Measurements from ENCODE around the gene TRAPPC1. TPM values are rescaled to one million over a fixed set of nuclear protein-coding genes. Genes with fewer than 3 reads are reported as not detected.

TRAPPC1 gene
- total and polyA plus RNA-seq, 8 donors = 20.2 to 148 (median 75.0) TPM

GRCh38 chr17:7940034-7940433, 8.3 kb upstream of the TRAPPC1 start:
- intact Hi-C loops (cut with DNase I; ENCODE audit: low total_unique reads) = no loop called here
- Histone ChIP-seq H3K27me3 (no peaks in the 10 kb centered on the region), H3K9me3 (no peaks in the 10 kb centered on the region), H3K4me3 (no peak overlapping the region), H3K4me1 (peaks cover 0 to 4% (median under 1%) of the 10 kb centered on the region in 4 donors), H3K27ac (no peak overlapping the region), H3K36me3 (peaks cover 57 to 95% (median 92%) of the 10 kb centered on the region in 4 donors)
- 86 to 98% (median 96%) methylated on average over 4 of the region's 4 CpGs for WGBS, 5 donors
- TF ChIP-seq EP300 (IDR thresholded peaks at IDR 0.05) (no peak), POLR2A (IDR thresholded peaks at IDR 0.05) (no peak), POLR2AphosphoS5 (IDR thresholded peaks at IDR 0.05) (no peak), CTCF (IDR thresholded peaks at IDR 0.05) (no peak)
- no peak for DNase-seq

GRCh38 chr17:7935859-7936258, 4.1 kb upstream of the TRAPPC1 start:
- no peak overlapping the region for H3K27ac ChIP-seq
- H3K27me3 ChIP-seq = no peaks in the 10 kb centered on the region
- no peak overlapping the region for H3K4me3 ChIP-seq
- no peak for TF ChIP-seq POLR2A (IDR thresholded peaks at IDR 0.05)
- TF ChIP-seq CTCF (IDR thresholded peaks at IDR 0.05) = no peak
- TF ChIP-seq POLR2AphosphoS5 (IDR thresholded peaks at IDR 0.05) = no peak
- no peak for TF ChIP-seq EP300 (IDR thresholded peaks at IDR 0.05)
- H3K9me3 ChIP-seq = no peaks in the 10 kb centered on the region
- DNase-seq = no peak
- peaks cover 11 to 32% (median 30%) of the 10 kb centered on the region in 4 donors for H3K4me1 ChIP-seq
- peaks cover 27 to 65% (median 60%) of the 10 kb centered on the region in 4 donors for H3K36me3 ChIP-seq
- intact Hi-C loops (cut with DNase I; ENCODE audit: low total_unique reads) = no loop called here

GRCh38 chr17:7932949-7933348, 1.2 kb upstream of the TRAPPC1 start:
- intact Hi-C loops (cut with DNase I; ENCODE audit: low total_unique reads) = no loop called here
- Histone ChIP-seq H3K4me1 (peaks cover 11 to 50% (median 42%) of the 10 kb centered on the region in 4 donors), H3K36me3 (peaks cover 7 to 61% (median 35%) of the 10 kb centered on the region in 4 donors), H3K4me3 (peak overlapping the region; percentile 62 to 84 (median 72)), H3K9me3 (no peaks in the 10 kb centered on the region), H3K27ac (peak overlapping the region in 4 of 5 donors; percentile 81 to 88 (median 87)), H3K27me3 (peaks cover 0 to 5% (median 0%) of the 10 kb centered on the region in 3 donors)
- DNase-seq = peak; percentile 45 to 75
- WGBS, 5 donors = 4 to 7% (median 5%) methylated on average over 16 of the region's 16 CpGs
- TF ChIP-seq POLR2AphosphoS5 (IDR thresholded peaks at IDR 0.05) = no peak

GRCh38 chr17:7932483-7932891, 741 bp upstream of the TRAPPC1 start:
- H3K36me3 ChIP-seq = peaks cover 7 to 58% (median 31%) of the 10 kb centered on the region in 4 donors
- H3K4me1 ChIP-seq = peaks cover 11 to 50% (median 42%) of the 10 kb centered on the region in 4 donors
- peak in 1 of 2 donors; percentile 77 for DNase-seq
- no peaks in the 10 kb centered on the region for H3K9me3 ChIP-seq
- peak overlapping the region; percentile 39 to 88 (median 86) for H3K27ac ChIP-seq
- intact Hi-C loops (cut with DNase I; ENCODE audit: low total_unique reads) = no loop called here
- H3K27me3 ChIP-seq = peaks cover 0 to 5% (median 0%) of the 10 kb centered on the region in 3 donors
- TF ChIP-seq EP300 (IDR thresholded peaks at IDR 0.05) (no peak), CTCF (IDR thresholded peaks at IDR 0.05) (no peak), POLR2AphosphoS5 (IDR thresholded peaks at IDR 0.05) (no peak), POLR2A (IDR thresholded peaks at IDR 0.05) (no peak)
- H3K4me3 ChIP-seq = peak overlapping the region; percentile 62 to 84 (median 72)
- WGBS, 5 donors = 0 to 1% (median 0%) methylated on average over 17 of the region's 17 CpGs

Measured in stomach (tissue), 9 donors.